B cell (primary cell): Measurements from ENCODE around the gene HLA-DQA1.

ENCODE experiments used
- EZH2 ChIP-seq: IDR thresholded peaks from 2 replicates; pipeline ENCODE4 v1.6.1; 2012; ENCODE audit warnings: borderline replicate concordance, low read depth, mild to moderate bottlenecking, moderate library complexity, low read length; ENCODE audit not compliant: insufficient read depth, poor library complexity, severe bottlenecking
- TF ChIP-seq, protein P1 (sequence below): fragments of 200-600 bp; IDR thresholded peaks from one replicate; pipeline ENCODE4 v1.8.0; 2022; ENCODE audit warnings: antibody characterized with exemption, mild to moderate bottlenecking

DNA sequence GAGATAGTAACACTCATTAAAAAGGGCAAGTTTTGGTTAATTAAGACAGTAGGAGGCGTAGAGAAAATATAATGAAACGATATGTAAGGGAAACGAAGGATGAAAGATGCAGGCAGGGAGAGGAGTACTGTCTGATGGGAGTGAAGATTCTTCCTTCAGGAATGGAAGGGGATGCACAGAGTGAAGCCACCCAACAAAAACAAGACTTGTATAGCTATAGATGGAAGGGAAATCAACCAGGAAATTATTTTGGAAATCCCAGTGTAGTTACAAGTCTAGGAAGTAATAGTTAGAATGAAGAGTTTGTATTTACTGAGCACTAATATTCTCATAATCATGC is 27.8 kb upstream of the HLA-DQA1 start:
- TF ChIP-seq, protein P1, sequence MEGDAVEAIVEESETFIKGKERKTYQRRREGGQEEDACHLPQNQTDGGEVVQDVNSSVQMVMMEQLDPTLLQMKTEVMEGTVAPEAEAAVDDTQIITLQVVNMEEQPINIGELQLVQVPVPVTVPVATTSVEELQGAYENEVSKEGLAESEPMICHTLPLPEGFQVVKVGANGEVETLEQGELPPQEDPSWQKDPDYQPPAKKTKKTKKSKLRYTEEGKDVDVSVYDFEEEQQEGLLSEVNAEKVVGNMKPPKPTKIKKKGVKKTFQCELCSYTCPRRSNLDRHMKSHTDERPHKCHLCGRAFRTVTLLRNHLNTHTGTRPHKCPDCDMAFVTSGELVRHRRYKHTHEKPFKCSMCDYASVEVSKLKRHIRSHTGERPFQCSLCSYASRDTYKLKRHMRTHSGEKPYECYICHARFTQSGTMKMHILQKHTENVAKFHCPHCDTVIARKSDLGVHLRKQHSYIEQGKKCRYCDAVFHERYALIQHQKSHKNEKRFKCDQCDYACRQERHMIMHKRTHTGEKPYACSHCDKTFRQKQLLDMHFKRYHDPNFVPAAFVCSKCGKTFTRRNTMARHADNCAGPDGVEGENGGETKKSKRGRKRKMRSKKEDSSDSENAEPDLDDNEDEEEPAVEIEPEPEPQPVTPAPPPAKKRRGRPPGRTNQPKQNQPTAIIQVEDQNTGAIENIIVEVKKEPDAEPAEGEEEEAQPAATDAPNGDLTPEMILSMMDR: no peak
- TF ChIP-seq EZH2: no peak
